Esophagus muscularis mucosa (tissue), 4 donors: ENCODE data around the gene HSPG2. TPM values are rescaled to one million over a fixed set of nuclear protein-coding genes. Genes with fewer than 3 reads are reported as not detected.

Experiments
- DNase-seq: peaks from one replicate; pipeline ENCODE4 v3.0.0-alpha.2; 2017; ENCODE audit errors: extremely low spot score
- H3K27ac ChIP-seq, 4 donors: fragments of 200-600 bp; sonication (generic); replicated peaks in 1 of 4; 1 replicate in 3 of 4; 2 replicates in 1 of 4; pipeline ENCODE4 v1.5.1; 2016 to 2019; ENCODE audit warnings: mild to moderate bottlenecking in 1 of 4
- H3K27me3 ChIP-seq, 4 donors: fragments of 200-600 bp; sonication (generic); one replicate each; pipeline versions ENCODE4 v1.5.1 to v1.6.0; 2016 to 2019
- H3K36me3 ChIP-seq, 4 donors: fragments of 200-600 bp; sonication (generic); one replicate each; pipeline ENCODE4 v1.5.1; 2016 to 2019
- H3K4me1 ChIP-seq, 4 donors: fragments of 200-600 bp; sonication (generic); one replicate each; pipeline ENCODE4 v1.5.1; 2016 to 2019
- H3K4me3 ChIP-seq, 4 donors: fragments of 200-600 bp; sonication (generic); 1 replicate in 2 of 4; 2 replicates in 2 of 4; pipeline ENCODE4 v1.5.1; 2016 to 2019; ENCODE audit warnings: mild to moderate bottlenecking in 4 of 4, moderate library complexity in 1 of 4
- H3K9me3 ChIP-seq, 4 donors: fragments of 200-600 bp; sonication (generic); 1 replicate in 3 of 4; 2 replicates in 1 of 4; pipeline ENCODE4 v1.5.1; 2016 to 2019
- EP300 ChIP-seq: sonication (generic); formaldehyde crosslinking; IDR thresholded peaks from one replicate; pipeline ENCODE4 v1.6.1; 2017; ENCODE audit warnings: antibody characterized with exemption
- POLR2A ChIP-seq: fragments of 450-650 bp; IDR thresholded peaks from one replicate; pipeline ENCODE4 v1.6.1; 2017; ENCODE audit warnings: antibody characterized with exemption, moderate library complexity, mild to moderate bottlenecking, low read depth
- POLR2AphosphoS5 ChIP-seq, 2 donors: sonication (generic); formaldehyde crosslinking; IDR thresholded peaks; one replicate each; pipeline ENCODE4 v1.6.1; 2017; ENCODE audit warnings: antibody characterized with exemption in 2 of 2
- WGBS: methylation state at CpG from one replicate; pipeline ENCODE4 v1.1.5; 2018; 5-methylcytosine and 5-hydroxymethylcytosine counted together
- intact Hi-C: fragments of 100-400 bp; cut with DNase I; formaldehyde crosslinking; loops from one replicate; pipeline ENCODE4 v1.15.1; 2023
- total RNA-seq, 4 donors: library from RNA; depleted of rRNA; stranded (reverse); fragments of >200 nt; gene quantifications; one replicate each; pipeline versions ENCODE4 v1.1.0 to v1.2.1, GENCODE V29; 2016
- TF ChIP-seq, protein P1 (sequence below), 3 experiments: fragments of 200-600 bp in 2 of 3; fragments of 450-650 bp in 1 of 3; sonication (generic) in 2 of 3; IDR thresholded peaks; one replicate each; pipeline ENCODE4 v1.5.1; 2017 to 2019; ENCODE audit warnings: antibody characterized with exemption in 3 of 3, mild to moderate bottlenecking in 2 of 3, moderate library complexity in 1 of 3

Gene HSPG2
- total RNA-seq, 4 donors from 2014 or later, result 414 to 1,199 (median 595) TPM

- no peaks in the 10 kb centered on the region for H3K27me3 ChIP-seq
- H3K4me1 ChIP-seq, result peaks cover 0 to 15% (median 4%) of the 10 kb centered on the region in 4 donors
- no peak overlapping the region for H3K4me3 ChIP-seq
- no peak overlapping the region for H3K27ac ChIP-seq
- DNase-seq, result no peak
- H3K36me3 ChIP-seq, result peaks cover 38 to 58% (median 53%) of the 10 kb centered on the region in 4 donors
- H3K9me3 ChIP-seq, result no peaks in the 10 kb centered on the region
- TF ChIP-seq POLR2A (no peak), EP300 (no peak), POLR2AphosphoS5 (IDR thresholded peaks at IDR 0.05) (no peak)
- TF ChIP-seq, protein P1, sequence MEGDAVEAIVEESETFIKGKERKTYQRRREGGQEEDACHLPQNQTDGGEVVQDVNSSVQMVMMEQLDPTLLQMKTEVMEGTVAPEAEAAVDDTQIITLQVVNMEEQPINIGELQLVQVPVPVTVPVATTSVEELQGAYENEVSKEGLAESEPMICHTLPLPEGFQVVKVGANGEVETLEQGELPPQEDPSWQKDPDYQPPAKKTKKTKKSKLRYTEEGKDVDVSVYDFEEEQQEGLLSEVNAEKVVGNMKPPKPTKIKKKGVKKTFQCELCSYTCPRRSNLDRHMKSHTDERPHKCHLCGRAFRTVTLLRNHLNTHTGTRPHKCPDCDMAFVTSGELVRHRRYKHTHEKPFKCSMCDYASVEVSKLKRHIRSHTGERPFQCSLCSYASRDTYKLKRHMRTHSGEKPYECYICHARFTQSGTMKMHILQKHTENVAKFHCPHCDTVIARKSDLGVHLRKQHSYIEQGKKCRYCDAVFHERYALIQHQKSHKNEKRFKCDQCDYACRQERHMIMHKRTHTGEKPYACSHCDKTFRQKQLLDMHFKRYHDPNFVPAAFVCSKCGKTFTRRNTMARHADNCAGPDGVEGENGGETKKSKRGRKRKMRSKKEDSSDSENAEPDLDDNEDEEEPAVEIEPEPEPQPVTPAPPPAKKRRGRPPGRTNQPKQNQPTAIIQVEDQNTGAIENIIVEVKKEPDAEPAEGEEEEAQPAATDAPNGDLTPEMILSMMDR (IDR thresholded peaks at IDR 0.05), result no peak
- intact Hi-C loops, result no loop called here
- 91% methylated on average over 5 of the region's 9 CpGs for WGBS
Measured at GRCh38 chr1:21820597-21821232, 116.4 kb downstream of the HSPG2 start.

DNA sequence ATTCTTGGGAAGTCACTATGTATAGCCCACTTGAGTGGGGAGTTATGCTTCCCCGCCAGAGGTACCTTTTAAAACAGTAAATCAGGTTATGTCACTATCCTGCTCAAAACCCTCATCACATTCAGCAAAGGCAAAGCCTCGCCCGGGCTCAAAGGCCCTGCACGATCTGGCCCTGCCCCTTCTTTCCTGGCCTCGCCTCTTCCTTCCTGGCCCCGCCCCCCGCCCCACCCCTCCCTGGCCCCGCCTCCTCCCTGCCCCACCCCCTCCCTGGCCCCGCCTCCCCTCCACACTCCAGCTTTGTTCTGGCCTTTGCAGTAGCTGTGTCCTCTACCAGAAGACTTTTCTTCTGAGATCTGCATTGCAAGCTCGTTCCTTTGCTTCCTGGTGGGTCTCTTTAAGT lies 118.5 kb downstream of the HSPG2 start:
- peaks cover 0 to 13% (median 8%) of the 10 kb centered on the region in 4 donors for H3K27me3 ChIP-seq
- TF ChIP-seq POLR2AphosphoS5 (IDR thresholded peaks at IDR 0.05) (no peak), POLR2A (no peak), EP300 (no peak)
- TF ChIP-seq, protein P1 (IDR thresholded peaks at IDR 0.05), result no peak
- H3K4me3 ChIP-seq, result no peak overlapping the region
- H3K4me1 ChIP-seq, result peaks cover 7 to 26% (median 14%) of the 10 kb centered on the region in 4 donors
- peaks cover 18 to 37% (median 32%) of the 10 kb centered on the region in 4 donors for H3K36me3 ChIP-seq
- WGBS, result 26% methylated on average over 10 of the region's 10 CpGs
- intact Hi-C loops, result no loop called here
- no peaks in the 10 kb centered on the region for H3K9me3 ChIP-seq
- peak overlapping the region in 1 of 4 donors; percentile 42 for H3K27ac ChIP-seq
- no peak for DNase-seq

- H3K27me3 ChIP-seq, result peaks cover 0 to 15% (median 8%) of the 10 kb centered on the region in 4 donors
- H3K4me3 ChIP-seq, result no peak overlapping the region
- intact Hi-C loops, result no loop called here
- H3K9me3 ChIP-seq, result no peaks in the 10 kb centered on the region
- H3K27ac ChIP-seq, result no peak overlapping the region
- 80% methylated on average over 8 of the region's 8 CpGs for WGBS
- peaks cover 7 to 24% (median 14%) of the 10 kb centered on the region in 4 donors for H3K4me1 ChIP-seq
- TF ChIP-seq POLR2A (no peak), POLR2AphosphoS5 (IDR thresholded peaks at IDR 0.05) (no peak), EP300 (no peak)
- TF ChIP-seq, protein P1 (IDR thresholded peaks at IDR 0.05), result no peak
- DNase-seq, result no peak
- H3K36me3 ChIP-seq, result peaks cover 6 to 18% (median 13%) of the 10 kb centered on the region in 4 donors
Measured at GRCh38 chr1:21816602-21817302, 120.4 kb downstream of the HSPG2 start.

DNA sequence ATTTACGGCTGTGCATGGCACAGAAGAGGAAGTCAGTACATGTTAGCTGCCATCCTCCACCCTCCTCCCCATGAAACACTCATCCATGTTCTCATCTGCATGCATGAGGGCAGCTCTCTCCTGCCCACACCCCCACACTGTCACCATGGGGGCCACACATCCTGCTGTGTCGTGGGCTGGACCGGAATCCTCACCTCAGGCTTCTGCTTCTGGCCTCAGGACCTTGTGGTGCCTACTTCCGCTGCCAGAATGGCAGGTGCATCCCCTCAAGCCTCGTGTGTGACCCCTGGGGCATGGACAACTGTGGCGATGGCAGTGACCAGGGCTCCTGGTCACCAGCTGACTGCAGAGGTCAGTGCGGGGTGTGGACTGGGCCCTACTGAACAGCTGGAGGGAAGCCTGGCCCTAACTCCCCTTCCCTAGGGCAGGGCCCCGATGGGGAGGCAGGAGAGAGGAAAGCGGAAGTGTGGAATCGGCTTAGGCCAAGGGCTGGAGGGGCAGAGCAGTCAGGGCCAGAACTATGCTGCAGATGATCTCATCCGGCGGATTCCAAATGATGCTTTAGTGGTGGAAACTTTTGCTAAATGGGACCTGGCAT lies 121.3 kb downstream of the HSPG2 start:
- WGBS, result 60% methylated on average over 9 of the region's 12 CpGs
- TF ChIP-seq EP300, result no peak
- TF ChIP-seq POLR2A, result no peak
- TF ChIP-seq POLR2AphosphoS5 (IDR thresholded peaks at IDR 0.05), result no peak
- no peak overlapping the region for H3K27ac ChIP-seq
- no peaks in the 10 kb centered on the region for H3K9me3 ChIP-seq
- peaks cover 2 to 9% (median 4%) of the 10 kb centered on the region in 4 donors for H3K36me3 ChIP-seq
- H3K27me3 ChIP-seq, result peaks cover 0 to 15% (median 8%) of the 10 kb centered on the region in 4 donors
- peaks cover 7 to 22% (median 14%) of the 10 kb centered on the region in 4 donors for H3K4me1 ChIP-seq
- intact Hi-C loops, result no loop called here
- H3K4me3 ChIP-seq, result no peak overlapping the region
- no peak for DNase-seq
